Upper lobe of left lung (tissue), 6 donors: ENCODE measurements around the gene DCDC2C. TPM values are rescaled to one million over a fixed set of nuclear protein-coding genes. Genes with fewer than 3 reads are reported as not detected.

Experiments used
- ATAC-seq, 2 donors: fragments of 200-7000 bp; cut with Tn5 transposase; one replicate each; pipeline ENCODE4 v1.9.1; 2022; ENCODE audit warnings: mild to moderate bottlenecking in 2 of 2, moderate library complexity in 2 of 2; ENCODE audit not compliant: low FRiP score in 2 of 2
- DNase-seq, 2 donors: peaks; one replicate each; pipeline ENCODE4 v3.0.0-alpha.2; 2019 to 2020
- H3K27ac ChIP-seq, 4 donors: fragments of 200-600 bp; sonication (generic); one replicate each; pipeline ENCODE4 v1.5.1; 2016 to 2019
- H3K27me3 ChIP-seq, 4 donors: fragments of 200-600 bp; sonication (generic); one replicate each; pipeline ENCODE4 v1.5.1; 2017 to 2019
- H3K36me3 ChIP-seq, 4 donors: fragments of 200-600 bp; sonication (generic); one replicate each; pipeline ENCODE4 v1.5.1; 2016 to 2019
- H3K4me1 ChIP-seq, 4 donors: fragments of 200-600 bp; sonication (generic); one replicate each; pipeline ENCODE4 v1.5.1; 2018 to 2019
- H3K4me3 ChIP-seq, 4 donors: fragments of 200-600 bp; sonication (generic); one replicate each; pipeline ENCODE4 v1.5.1; 2017 to 2019; ENCODE audit warnings: mild to moderate bottlenecking in 2 of 4, moderate library complexity in 1 of 4
- H3K9me3 ChIP-seq, 4 donors: fragments of 200-600 bp; sonication (generic); one replicate each; pipeline ENCODE4 v1.5.1; 2018 to 2019
- EP300 ChIP-seq, 4 donors: sonication (generic); formaldehyde crosslinking; IDR thresholded peaks; one replicate each; pipeline ENCODE4 v1.5.1; 2017; ENCODE audit warnings: antibody characterized with exemption in 4 of 4, control low read depth in 2 of 4
- POLR2A ChIP-seq, 4 donors: fragments of 450-650 bp; IDR thresholded peaks; one replicate each; pipeline ENCODE4 v1.5.1; 2016 to 2017; ENCODE audit warnings: antibody characterized with exemption in 4 of 4, mild to moderate bottlenecking in 2 of 4
- POLR2AphosphoS5 ChIP-seq, 2 donors: sonication (generic); formaldehyde crosslinking; IDR thresholded peaks; one replicate each; pipeline ENCODE4 v1.5.1; 2017; ENCODE audit warnings: antibody characterized with exemption in 2 of 2
- whole genome bisulfite sequencing, 2 donors: methylation state at CpG; one replicate each; pipeline ENCODE4 v1.1.5; 2017 to 2018; 5-methylcytosine and 5-hydroxymethylcytosine counted together
- total RNA-seq, 6 donors: library from RNA; depleted of rRNA in 4 of 6; stranded (reverse); fragments of >200 nt in 4 of 6; gene quantifications; one replicate each; pipeline versions ENCODE4 v1.1.0 to v1.2.1, GENCODE V29; 2016 to 2021
- TF ChIP-seq, protein P1 (sequence below), 6 experiments: fragments of 450-650 bp in 4 of 6; fragments of 200-600 bp in 2 of 6; sonication (generic) in 2 of 6; IDR thresholded peaks; one replicate each; pipeline ENCODE4 v1.5.1; 2016 to 2019; ENCODE audit warnings: antibody characterized with exemption in 6 of 6
- donor health status: DM: no; HTN: no; CAD: no; lungs with moderate emphysema.
- donor health status: DM: no; HTN: yes; CAD: no; lungs with severe emphysema.

DCDC2C gene
- total RNA-seq, 6 donors from 2014 or later, result not detected

DNA sequence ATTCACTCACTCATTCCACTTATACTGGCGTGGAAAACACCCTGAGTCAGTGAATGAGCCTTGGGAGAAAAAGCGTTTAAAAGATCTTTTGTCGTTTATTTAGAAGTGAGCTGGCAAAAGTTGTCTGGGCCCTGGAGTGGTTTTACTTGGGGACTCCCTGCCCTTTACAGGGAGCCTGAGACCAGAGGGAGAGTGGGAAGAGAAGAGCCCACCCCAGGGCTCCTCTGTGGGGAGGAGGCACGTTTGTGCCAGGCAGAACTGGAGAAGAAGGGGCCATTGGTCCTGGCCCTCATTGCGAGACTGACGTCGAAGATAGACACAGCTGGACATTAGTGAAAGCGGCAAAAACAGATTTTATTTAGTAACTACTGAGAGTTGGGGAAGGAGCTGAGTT, 25.7 kb downstream of the DCDC2C start:
- Histone ChIP-seq H3K36me3 (no peaks in the 10 kb centered on the region), H3K9me3 (no peaks in the 10 kb centered on the region), H3K27ac (no peak overlapping the region), H3K4me3 (no peak overlapping the region), H3K4me1 (peaks cover 0 to 3% (median 0%) of the 10 kb centered on the region in 4 donors), H3K27me3 (no peaks in the 10 kb centered on the region)
- no peak for ATAC-seq
- no peak for TF ChIP-seq POLR2A (IDR thresholded peaks at IDR 0.05)
- TF ChIP-seq EP300 (IDR thresholded peaks at IDR 0.05), result no peak
- TF ChIP-seq POLR2AphosphoS5 (IDR thresholded peaks at IDR 0.05), result no peak
- TF ChIP-seq, protein P1, sequence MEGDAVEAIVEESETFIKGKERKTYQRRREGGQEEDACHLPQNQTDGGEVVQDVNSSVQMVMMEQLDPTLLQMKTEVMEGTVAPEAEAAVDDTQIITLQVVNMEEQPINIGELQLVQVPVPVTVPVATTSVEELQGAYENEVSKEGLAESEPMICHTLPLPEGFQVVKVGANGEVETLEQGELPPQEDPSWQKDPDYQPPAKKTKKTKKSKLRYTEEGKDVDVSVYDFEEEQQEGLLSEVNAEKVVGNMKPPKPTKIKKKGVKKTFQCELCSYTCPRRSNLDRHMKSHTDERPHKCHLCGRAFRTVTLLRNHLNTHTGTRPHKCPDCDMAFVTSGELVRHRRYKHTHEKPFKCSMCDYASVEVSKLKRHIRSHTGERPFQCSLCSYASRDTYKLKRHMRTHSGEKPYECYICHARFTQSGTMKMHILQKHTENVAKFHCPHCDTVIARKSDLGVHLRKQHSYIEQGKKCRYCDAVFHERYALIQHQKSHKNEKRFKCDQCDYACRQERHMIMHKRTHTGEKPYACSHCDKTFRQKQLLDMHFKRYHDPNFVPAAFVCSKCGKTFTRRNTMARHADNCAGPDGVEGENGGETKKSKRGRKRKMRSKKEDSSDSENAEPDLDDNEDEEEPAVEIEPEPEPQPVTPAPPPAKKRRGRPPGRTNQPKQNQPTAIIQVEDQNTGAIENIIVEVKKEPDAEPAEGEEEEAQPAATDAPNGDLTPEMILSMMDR (IDR thresholded peaks at IDR 0.05), result no peak
- WGBS, 2 donors, result 86 to 92% methylated on average over 8 of the region's 8 CpGs
- no peak for DNase-seq

DNA sequence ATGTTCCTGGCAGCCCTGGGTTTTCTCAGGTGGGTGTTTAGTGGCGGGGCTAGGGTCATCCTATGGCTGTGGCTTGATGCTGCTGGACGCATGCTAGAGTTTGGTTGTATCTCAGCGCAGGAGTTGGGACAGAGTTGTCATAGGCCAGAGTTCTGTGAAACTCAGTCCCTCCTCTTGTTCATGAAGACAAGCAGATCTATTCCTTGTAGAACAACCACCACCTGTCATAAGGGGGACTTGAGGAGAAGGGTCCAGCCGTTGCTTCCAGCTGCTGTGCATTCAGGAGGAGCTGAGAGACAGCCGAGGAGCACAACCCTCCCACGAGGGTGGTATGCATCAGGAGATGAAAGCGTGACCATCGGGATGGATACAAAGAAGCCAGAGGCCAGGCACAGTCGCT, 26.4 kb downstream of the DCDC2C start:
- H3K4me1 ChIP-seq, result peaks cover 0 to 3% (median 0%) of the 10 kb centered on the region in 4 donors
- DNase-seq, result no peak
- H3K36me3 ChIP-seq, result no peaks in the 10 kb centered on the region
- no peak overlapping the region for H3K27ac ChIP-seq
- TF ChIP-seq EP300 (IDR thresholded peaks at IDR 0.05), result no peak
- TF ChIP-seq, protein P1 (IDR thresholded peaks at IDR 0.05), result no peak
- TF ChIP-seq POLR2A (IDR thresholded peaks at IDR 0.05), result no peak
- no peak for TF ChIP-seq POLR2AphosphoS5 (IDR thresholded peaks at IDR 0.05)
- H3K27me3 ChIP-seq, result no peaks in the 10 kb centered on the region
- ATAC-seq, result no peak
- 78 to 90% methylated on average over 8 to 9 of the region's 9 CpGs for WGBS, 2 donors
- no peaks in the 10 kb centered on the region for H3K9me3 ChIP-seq
- H3K4me3 ChIP-seq, result no peak overlapping the region

DNA sequence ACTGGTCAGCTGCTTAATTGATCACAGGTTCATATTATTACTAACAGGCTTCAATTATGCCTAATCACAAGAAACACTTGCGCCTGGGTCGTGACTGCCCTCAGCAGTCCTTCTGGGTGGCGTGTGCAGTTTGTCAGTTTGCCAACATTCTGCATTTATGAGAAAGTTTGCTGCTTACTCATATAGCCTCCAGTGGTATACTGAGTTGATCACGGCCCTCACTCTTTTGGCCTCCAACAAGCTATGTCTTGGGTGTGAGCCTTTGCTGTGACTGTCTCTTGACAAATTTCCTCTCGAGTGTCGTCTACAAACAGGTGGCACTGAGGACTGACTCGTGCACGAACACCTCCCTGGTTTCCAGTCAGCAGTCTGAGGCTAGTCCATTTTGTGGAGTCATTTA, 27.3 kb downstream of the DCDC2C start:
- H3K36me3 ChIP-seq, result no peaks in the 10 kb centered on the region
- no peaks in the 10 kb centered on the region for H3K9me3 ChIP-seq
- H3K4me1 ChIP-seq, result peaks cover 0 to 3% (median 0%) of the 10 kb centered on the region in 4 donors
- H3K27ac ChIP-seq, result no peak overlapping the region
- H3K27me3 ChIP-seq, result no peaks in the 10 kb centered on the region
- H3K4me3 ChIP-seq, result no peak overlapping the region
- WGBS, 2 donors, result 87 to 88% methylated on average over 5 to 8 of the region's 8 CpGs
- no peak for DNase-seq
- TF ChIP-seq POLR2AphosphoS5 (IDR thresholded peaks at IDR 0.05) (no peak), EP300 (IDR thresholded peaks at IDR 0.05) (no peak), POLR2A (IDR thresholded peaks at IDR 0.05) (no peak)
- TF ChIP-seq, protein P1 (IDR thresholded peaks at IDR 0.05), result no peak
- ATAC-seq, result no peak

DNA sequence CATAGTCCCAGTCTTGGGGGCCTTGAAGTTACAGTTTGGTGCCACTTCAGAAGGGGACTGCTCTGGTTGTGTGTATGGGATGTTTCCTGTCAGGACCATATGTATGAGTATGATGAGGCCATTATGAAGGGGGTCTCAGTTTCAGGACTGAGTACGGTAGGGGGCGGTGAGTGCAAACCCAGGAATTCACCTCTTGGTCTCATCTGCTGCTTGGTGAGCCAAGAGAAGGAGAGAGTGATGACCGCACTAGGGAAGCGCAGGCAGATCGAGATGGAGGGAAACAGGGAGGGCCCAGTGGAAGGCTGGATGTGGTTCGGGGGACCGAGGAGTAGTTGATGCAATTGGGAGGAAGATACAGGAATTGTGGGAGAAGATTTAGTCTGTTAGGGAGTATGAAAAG, 28.5 kb downstream of the DCDC2C start:
- 94 to 97% methylated on average over 7 of the region's 7 CpGs for WGBS, 2 donors
- H3K4me3 ChIP-seq, result no peak overlapping the region
- DNase-seq (no peak), ATAC-seq (no peak)
- no peaks in the 10 kb centered on the region for H3K9me3 ChIP-seq
- H3K27me3 ChIP-seq, result no peaks in the 10 kb centered on the region
- H3K4me1 ChIP-seq, result peaks cover 0 to 3% (median 0%) of the 10 kb centered on the region in 4 donors
- H3K27ac ChIP-seq, result no peak overlapping the region
- no peaks in the 10 kb centered on the region for H3K36me3 ChIP-seq
- no peak for TF ChIP-seq POLR2AphosphoS5 (IDR thresholded peaks at IDR 0.05)
- no peak for TF ChIP-seq POLR2A (IDR thresholded peaks at IDR 0.05)
- TF ChIP-seq, protein P1 (IDR thresholded peaks at IDR 0.05), result no peak
- TF ChIP-seq EP300 (IDR thresholded peaks at IDR 0.05), result no peak

- ATAC-seq (no peak), DNase-seq (no peak)
- no peak overlapping the region for H3K27ac ChIP-seq
- H3K27me3 ChIP-seq, result no peaks in the 10 kb centered on the region
- no peak for TF ChIP-seq POLR2A (IDR thresholded peaks at IDR 0.05)
- no peaks in the 10 kb centered on the region for H3K36me3 ChIP-seq
- H3K4me3 ChIP-seq, result no peak overlapping the region
- WGBS, 2 donors, result 80 to 82% methylated on average over 7 of the region's 7 CpGs
- no peaks in the 10 kb centered on the region for H3K4me1 ChIP-seq
- no peaks in the 10 kb centered on the region for H3K9me3 ChIP-seq
Measured at GRCh38 chr2:3736112-3736511, 32.7 kb downstream of the DCDC2C start.
